HFFc6 (cell line): ENCODE results near the gene TMEM120B. TPM values are rescaled to one million over a fixed set of nuclear protein-coding genes. Genes with fewer than 3 reads are reported as not detected.
"Not testable (repeated sequence)": the region's sequence is repeated elsewhere in the genome, so short reads cannot be mapped to it uniquely, and the experiment has no call there.

Experiments used
- DNase-seq: peaks from one replicate; pipeline ENCODE4 v3.0.0-alpha.2; 2018
- H3K27ac Mint-ChIP-seq: 2 replicates; pipeline ENCODE4 v1.8.0; 2020; ENCODE audit warnings: mild to moderate bottlenecking, mixed read lengths
- H3K27me3 Mint-ChIP-seq: 2 replicates; pipeline ENCODE4 v1.8.0; 2021; ENCODE audit warnings: mild to moderate bottlenecking, moderate library complexity, mixed read lengths; ENCODE audit not compliant: insufficient read depth
- H3K36me3 Mint-ChIP-seq: 2 replicates; pipeline ENCODE4 v1.8.0; 2021; ENCODE audit warnings: low read depth, mixed read lengths
- H3K4me1 Mint-ChIP-seq: 2 replicates; pipeline ENCODE4 v1.8.0; 2020; ENCODE audit warnings: low read depth, mixed read lengths
- H3K4me3 Mint-ChIP-seq: 2 replicates; pipeline ENCODE4 v1.8.0; 2020; ENCODE audit warnings: mild to moderate bottlenecking, moderate library complexity, mixed read lengths
- H3K9me3 Mint-ChIP-seq: 2 replicates; pipeline ENCODE4 v1.8.0; 2020; ENCODE audit warnings: mild to moderate bottlenecking, mixed read lengths
- total RNA-seq, 6 experiments: library from RNA; stranded (reverse); fragmentation: NEBNext Ultra II Directional; extraction: Animal tissue kit (Norgen Biotek cat#: 25700); gene quantifications; 2 replicates in 1 of 6; 3 replicates in 5 of 6; pipeline ENCODE4 v1.2.3, GENCODE V29; 2021
- TF ChIP-seq, protein P1 (sequence below): fragments of 200-600 bp; sonication (generic); IDR thresholded peaks from 2 replicates; pipeline ENCODE4 v1.5.0; 2021; ENCODE audit warnings: antibody characterized with exemption, mild to moderate bottlenecking

The TMEM120B gene
- total RNA-seq, 6 experiments from 2014 or later: 9.7 to 13.8 (median 12.6) TPM

DNA sequence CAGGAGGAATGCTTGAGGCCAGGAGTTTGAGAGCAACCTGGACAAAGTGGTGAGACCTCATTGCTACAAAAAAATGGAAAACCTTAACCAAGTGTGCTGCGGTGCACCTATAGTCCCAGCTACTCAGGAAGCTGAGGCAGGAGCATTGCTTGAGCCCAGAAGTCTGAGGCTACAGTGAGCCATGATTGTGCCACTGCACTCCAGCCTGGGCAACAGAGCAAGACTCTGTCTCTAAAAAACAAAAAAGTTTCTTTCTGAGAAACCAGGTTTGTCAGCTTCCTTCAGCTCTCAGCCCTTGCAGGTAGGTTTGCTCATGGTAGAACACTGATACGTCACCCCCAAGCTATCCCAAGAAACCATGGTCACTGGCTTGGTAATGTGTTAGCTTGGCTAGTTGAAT lies 23.1 kb upstream of the TMEM120B start:
- TF ChIP-seq, protein P1, sequence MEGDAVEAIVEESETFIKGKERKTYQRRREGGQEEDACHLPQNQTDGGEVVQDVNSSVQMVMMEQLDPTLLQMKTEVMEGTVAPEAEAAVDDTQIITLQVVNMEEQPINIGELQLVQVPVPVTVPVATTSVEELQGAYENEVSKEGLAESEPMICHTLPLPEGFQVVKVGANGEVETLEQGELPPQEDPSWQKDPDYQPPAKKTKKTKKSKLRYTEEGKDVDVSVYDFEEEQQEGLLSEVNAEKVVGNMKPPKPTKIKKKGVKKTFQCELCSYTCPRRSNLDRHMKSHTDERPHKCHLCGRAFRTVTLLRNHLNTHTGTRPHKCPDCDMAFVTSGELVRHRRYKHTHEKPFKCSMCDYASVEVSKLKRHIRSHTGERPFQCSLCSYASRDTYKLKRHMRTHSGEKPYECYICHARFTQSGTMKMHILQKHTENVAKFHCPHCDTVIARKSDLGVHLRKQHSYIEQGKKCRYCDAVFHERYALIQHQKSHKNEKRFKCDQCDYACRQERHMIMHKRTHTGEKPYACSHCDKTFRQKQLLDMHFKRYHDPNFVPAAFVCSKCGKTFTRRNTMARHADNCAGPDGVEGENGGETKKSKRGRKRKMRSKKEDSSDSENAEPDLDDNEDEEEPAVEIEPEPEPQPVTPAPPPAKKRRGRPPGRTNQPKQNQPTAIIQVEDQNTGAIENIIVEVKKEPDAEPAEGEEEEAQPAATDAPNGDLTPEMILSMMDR: no peak
- Mint-ChIP-seq H3K4me3 (no peak overlapping the region), H3K4me1 (peaks cover 15% of the 10 kb centered on the region), H3K9me3 (no peaks in the 10 kb centered on the region), H3K36me3 (no peaks in the 10 kb centered on the region), H3K27me3 (peaks cover 2% of the 10 kb centered on the region), H3K27ac (no peak overlapping the region)
- DNase-seq: no peak

DNA sequence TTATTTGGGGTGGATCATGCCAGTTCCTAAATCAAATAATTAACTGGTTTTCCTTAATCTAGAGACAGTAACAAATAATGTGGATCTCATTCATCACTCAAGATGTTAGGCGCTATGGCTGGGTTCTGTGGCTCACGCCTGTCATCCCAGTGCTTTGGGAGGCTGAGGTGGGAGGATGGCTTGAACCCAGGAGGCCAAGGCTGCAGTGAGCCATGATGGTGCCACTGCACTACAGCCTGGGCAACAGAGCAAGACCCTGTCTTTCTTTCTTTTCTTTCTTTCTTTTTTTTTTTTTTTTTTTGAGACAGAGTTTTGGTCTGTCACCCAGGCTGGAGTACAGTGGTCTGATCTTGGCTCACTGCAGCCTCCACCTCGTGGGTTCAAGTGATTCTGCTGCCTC lies 19.8 kb upstream of the TMEM120B start:
- DNase-seq, H3K9me3 Mint-ChIP-seq, H3K27me3 Mint-ChIP-seq, H3K4me1 Mint-ChIP-seq, H3K36me3 Mint-ChIP-seq, H3K4me3 Mint-ChIP-seq, H3K27ac Mint-ChIP-seq: not testable (repeated sequence)

DNA sequence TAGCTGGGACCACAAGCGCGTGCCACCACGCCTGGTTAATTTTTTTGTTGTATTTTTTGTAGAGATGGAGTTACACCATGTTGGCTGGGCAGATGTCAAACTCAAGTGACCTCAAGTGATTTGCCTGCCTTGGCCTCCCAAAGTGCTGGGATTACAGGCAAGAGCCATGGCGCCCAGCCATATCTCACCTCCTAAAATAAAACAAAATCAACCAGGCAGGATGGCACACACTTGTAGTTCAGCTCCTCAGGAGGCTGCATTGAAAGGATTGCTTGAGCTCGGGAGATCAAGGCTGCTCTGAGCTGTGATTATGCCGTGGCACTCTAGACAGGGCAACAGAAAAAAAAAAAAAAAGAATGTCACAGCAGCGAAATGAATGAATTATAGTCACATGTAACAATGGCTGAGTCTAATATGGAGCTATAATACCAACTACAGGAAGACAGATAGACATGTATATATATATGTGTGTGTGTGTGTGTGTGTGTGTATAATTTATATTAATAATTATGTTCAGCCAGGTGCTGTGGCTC lies 19.3 kb upstream of the TMEM120B start:
- Mint-ChIP-seq H3K4me1 (peaks cover 9% of the 10 kb centered on the region), H3K27me3 (no peaks in the 10 kb centered on the region), H3K36me3 (no peaks in the 10 kb centered on the region), H3K9me3 (no peaks in the 10 kb centered on the region), H3K27ac (no peak overlapping the region), H3K4me3 (no peak overlapping the region)
- TF ChIP-seq, protein P1: no peak
- DNase-seq: no peak

DNA sequence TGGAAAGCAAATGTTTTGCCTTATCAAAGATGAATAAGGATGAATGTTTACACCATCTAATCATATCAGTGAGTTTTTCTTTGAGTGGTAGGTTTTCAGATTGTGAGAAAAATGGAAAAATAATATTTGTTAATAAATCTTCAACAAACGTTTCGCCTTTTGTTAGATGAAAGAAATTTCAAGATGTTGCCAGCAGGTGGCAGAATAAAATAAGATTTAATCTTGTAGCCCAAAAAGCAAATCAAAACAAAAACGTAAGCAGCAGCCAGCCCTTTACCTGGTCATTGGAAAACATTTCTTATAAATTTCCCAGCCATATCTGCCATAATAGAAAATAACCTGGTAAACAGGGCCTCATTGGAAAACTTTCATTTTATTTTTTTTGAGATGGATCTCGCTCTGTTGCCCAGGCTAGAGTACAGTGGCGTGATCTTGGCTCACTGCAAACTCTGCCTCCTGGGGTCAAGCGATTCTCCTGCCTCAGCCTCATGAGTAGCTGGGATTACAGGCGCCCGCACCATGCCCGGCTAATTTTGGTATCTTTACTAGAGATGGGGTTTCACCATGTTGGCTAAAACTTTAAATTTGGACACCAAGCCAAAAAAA lies 15.4 kb upstream of the TMEM120B start:
- peak; percentile 51 for DNase-seq
- Mint-ChIP-seq H3K36me3 (no peaks in the 10 kb centered on the region), H3K4me1 (no peaks in the 10 kb centered on the region), H3K27ac (no peak overlapping the region), H3K4me3 (no peak overlapping the region), H3K9me3 (no peaks in the 10 kb centered on the region), H3K27me3 (no peaks in the 10 kb centered on the region; the same call in 1 of the 2 replicates)
- TF ChIP-seq, protein P1: peak; percentile 87

DNA sequence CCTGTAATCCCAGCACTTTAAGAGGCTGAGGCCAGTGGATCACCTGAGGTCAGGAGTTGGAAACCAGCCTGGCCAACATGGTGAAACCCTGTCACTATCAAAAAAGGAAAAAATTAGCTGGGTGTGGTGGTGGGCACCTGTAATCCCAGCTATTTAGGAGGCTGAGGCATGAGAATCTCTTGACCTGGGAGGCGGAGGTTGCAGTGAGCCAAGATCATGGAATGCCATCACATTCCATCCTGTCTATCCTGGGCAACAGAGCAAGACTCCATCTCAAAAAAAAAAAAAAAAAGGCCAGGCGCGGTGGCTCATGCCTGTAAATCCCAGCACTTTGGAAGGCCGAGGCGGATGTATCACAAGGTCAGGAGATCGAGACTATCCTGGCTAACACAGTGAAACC lies 14.7 kb upstream of the TMEM120B start:
- H3K27me3 Mint-ChIP-seq, DNase-seq, H3K36me3 Mint-ChIP-seq, H3K9me3 Mint-ChIP-seq, H3K4me1 Mint-ChIP-seq, H3K4me3 Mint-ChIP-seq, H3K27ac Mint-ChIP-seq: not testable (repeated sequence)

DNA sequence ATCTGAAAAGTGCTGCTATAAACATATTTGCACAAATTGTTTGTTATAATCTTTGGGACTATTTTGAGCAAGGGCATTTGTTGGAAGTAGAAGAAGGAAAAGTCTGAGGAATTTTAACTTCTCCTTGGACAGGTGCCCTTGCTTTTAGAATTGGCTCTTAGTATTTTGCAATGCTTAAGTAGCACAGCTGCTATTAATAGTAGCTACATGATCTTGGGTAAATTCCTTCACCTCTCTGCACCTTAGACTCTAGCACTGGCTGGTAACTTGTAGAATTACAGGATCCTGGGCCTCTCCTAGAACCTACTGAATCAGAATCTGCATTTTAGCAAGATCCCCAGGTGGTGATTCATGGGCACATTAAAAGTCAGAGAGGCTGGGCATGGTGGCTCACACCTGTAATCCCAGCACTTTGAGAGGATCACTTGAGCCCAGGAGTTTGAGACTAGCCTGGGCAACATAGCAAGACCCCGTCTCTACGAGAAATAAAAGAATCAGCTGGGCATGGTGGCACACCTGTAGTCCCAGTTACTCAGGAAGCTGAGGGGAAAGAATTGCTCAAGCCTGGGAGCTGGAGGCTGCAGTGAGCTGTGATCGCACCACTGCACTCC lies 10.8 kb upstream of the TMEM120B start:
- TF ChIP-seq, protein P1: no peak
- no peak for DNase-seq
- H3K4me3 Mint-ChIP-seq: no peak overlapping the region
- H3K4me1 Mint-ChIP-seq: no peaks in the 10 kb centered on the region
- no peaks in the 10 kb centered on the region for H3K9me3 Mint-ChIP-seq
- no peaks in the 10 kb centered on the region for H3K36me3 Mint-ChIP-seq
- H3K27ac Mint-ChIP-seq: no peak overlapping the region
- H3K27me3 Mint-ChIP-seq: peaks cover 1% of the 10 kb centered on the region; the same call in 1 of the 2 replicates
